Stimulated activated naive CD4-positive, alpha-beta T cell (primary cell): ENCODE measurements around the gene PPP1R10.

Experiments
- DNase-seq, 6 experiments: peaks; one replicate each; lab custom pipeline; 2025; lab: John Stamatoyannopoulos, UW

PPP1R10 gene

DNA sequence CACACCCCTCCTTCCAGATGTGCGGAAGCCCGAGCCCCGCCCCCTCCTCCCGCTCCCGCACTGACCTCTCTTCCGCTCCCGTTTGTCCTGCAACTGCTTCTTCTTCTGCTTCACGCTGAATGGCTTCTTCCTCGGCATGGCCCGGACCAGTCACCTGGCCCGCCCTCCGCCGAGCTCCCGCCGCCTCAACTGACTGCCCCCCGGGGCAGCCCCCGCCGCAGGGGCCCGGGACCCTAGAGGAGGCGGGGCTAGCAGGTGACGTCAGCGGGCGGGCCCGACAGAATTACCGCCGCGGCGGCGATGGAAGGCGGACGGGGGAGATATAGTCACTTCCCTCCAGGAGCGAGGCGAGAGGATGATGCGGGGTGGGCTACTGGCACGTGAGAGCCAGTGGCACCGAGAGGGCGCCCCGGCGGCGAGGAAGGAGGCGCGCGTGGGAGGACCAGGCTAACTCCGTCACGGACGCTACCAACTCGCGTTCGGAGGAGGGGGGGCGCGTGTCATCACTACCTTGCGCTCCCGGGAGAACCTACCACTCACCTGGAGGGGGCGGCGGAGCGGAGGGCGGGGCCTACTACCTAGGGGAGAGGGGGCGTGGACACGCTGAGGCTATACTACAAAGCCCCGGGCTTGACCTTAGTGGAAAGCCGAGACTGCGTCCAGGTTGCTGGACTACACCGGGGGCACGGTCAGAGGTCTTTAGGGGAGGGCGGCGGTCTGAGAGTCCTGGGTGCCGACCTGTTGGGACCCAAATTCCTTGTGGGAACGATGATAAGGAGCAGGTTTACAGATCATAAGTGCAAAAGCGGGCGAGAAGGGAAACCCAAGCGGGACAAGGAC lies 60.8 kb downstream of the PPP1R10 start, which contains the start of gene GNL1:
Gene GNL1 (minus strand): TSS at position 424 of the 840 bp plus-strand sequence. CDS start 286 bp downstream, at position 138.
- DNase-seq = peak; percentile 97 to 99 (median 98)

DNA sequence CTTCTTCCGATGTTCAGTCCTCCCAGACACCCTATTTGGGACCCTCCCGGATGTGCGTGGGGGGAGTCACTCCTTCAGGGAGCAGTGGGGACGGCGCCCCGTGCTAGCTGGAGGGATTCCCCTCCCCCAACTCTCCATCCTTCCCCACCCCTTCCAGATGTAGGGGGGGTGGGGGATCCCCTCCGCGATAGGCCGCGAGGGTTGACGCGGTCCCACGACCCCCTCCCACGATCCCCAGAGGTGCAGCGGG lies 61.3 kb downstream of the PPP1R10 start:
- no peak for DNase-seq

DNA sequence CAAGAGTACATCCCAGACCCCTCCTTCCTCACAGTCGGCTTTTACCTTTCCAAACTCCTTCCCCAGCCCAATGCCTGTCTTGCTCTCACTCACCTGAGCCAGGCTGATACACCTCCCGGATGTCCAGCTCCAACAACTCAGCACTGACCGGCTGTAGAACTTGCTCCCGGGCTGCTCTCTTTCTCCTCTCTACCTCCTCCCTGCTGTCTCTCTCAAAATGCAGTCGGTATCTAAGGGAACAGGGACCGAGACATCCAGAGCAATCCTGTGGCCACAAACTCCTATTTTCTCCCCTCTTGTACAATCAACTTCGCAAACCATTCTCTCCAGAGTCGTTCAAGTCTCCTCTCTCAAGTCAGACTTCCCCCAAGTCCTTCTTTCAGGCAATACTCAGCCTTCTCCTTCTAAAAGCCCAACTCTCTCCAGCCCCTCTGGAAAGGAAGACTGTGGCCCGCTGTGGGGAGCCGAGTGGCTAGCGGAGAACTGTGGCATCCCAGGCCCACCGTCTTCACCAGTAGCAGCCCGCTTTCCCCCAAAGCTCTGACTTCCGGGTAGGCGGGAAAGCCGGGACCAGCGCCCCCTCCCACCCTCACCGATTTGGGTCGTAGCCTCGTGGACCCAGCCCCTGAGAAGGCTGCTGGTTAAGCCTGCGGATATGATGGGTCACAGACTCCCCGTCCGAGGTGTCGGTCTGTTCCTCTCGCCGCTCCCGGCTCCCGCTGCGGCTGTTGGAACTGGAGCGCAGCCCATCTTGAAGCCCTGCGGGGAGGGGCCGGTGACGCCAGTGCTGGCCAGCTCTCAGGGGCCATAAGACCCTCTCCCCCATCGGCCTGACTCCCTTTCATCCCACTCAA lies 61.9 kb downstream of the PPP1R10 start:
- DNase-seq = peak in 3 of 6 experiments; percentile 35 to 43 (median 41)

DNA sequence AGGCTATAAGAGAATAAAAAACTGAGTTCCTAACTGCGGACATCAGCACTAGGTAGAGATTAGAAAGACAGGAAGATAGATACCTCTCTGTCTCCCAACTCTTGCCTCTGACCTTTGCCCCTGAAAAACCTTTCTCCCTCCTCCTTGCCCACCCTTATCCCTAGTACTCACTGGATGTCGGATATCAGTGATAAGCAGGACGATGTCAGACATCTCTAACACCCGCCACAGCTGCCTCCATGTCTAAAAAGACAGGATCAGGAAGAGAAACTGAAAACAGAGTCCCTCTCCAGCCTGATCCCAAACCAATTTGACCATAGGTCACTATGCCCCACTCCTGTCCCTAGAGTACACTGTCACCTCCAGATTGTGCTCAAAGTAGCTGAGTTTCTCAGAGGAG lies 62.6 kb downstream of the PPP1R10 start:
- no peak for DNase-seq
